NB4 (cell line): Measurements from ENCODE around the gene BHLHA15.

Experiments
- DNase-seq: peaks from one replicate; pipeline ENCODE4 v3.0.0; 2010; ENCODE audit warnings: low read depth
- H3K4me3 ChIP-seq: one replicate; pipeline ENCODE4 v1.5.1; 2011; ENCODE audit warnings: mild to moderate bottlenecking, low read depth, low read length, moderate library complexity
- MYC ChIP-seq: IDR thresholded peaks from 2 replicates; pipeline ENCODE4 v1.6.1; 2011; ENCODE audit warnings: low read depth, low read length
- POLR2A ChIP-seq: IDR thresholded peaks from 2 replicates; pipeline ENCODE4 v1.6.1; 2011; ENCODE audit warnings: mild to moderate bottlenecking; ENCODE audit not compliant: insufficient read length; ENCODE audit errors: extremely low read depth
- TF ChIP-seq, protein P1 (sequence below): IDR thresholded peaks from one replicate; pipeline ENCODE4 v1.5.1; 2012; ENCODE audit warnings: low read depth, low read length
- TF ChIP-seq, protein P2 (sequence below): IDR thresholded peaks from 2 replicates; pipeline ENCODE4 v1.6.1; 2011; ENCODE audit warnings: low read depth, low read length

Gene BHLHA15

DNA sequence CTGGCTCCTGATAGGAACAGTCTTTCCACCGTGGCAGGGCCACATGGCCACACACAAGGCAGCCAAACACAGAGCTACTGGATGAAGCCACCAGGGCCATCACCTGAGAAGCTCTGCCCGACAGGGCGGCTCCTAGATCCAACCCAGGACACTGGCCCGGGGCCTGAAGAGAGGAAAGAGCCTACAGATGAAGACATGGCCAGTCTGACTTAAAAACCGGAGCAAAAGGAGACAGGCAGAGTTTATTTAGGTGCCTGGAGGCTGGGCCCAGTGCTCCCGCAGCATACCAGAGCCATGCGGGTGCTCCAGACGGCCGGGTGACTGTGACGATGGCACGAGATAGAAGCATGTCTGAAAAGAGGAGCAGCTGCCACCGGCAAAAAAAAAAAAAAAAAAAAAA lies 36.9 kb downstream of the BHLHA15 start:
- H3K4me3 ChIP-seq: no peak overlapping the region
- TF ChIP-seq POLR2A (no peak), MYC (no peak)
- TF ChIP-seq, protein P1, sequence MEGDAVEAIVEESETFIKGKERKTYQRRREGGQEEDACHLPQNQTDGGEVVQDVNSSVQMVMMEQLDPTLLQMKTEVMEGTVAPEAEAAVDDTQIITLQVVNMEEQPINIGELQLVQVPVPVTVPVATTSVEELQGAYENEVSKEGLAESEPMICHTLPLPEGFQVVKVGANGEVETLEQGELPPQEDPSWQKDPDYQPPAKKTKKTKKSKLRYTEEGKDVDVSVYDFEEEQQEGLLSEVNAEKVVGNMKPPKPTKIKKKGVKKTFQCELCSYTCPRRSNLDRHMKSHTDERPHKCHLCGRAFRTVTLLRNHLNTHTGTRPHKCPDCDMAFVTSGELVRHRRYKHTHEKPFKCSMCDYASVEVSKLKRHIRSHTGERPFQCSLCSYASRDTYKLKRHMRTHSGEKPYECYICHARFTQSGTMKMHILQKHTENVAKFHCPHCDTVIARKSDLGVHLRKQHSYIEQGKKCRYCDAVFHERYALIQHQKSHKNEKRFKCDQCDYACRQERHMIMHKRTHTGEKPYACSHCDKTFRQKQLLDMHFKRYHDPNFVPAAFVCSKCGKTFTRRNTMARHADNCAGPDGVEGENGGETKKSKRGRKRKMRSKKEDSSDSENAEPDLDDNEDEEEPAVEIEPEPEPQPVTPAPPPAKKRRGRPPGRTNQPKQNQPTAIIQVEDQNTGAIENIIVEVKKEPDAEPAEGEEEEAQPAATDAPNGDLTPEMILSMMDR: no peak
- TF ChIP-seq, protein P2, sequence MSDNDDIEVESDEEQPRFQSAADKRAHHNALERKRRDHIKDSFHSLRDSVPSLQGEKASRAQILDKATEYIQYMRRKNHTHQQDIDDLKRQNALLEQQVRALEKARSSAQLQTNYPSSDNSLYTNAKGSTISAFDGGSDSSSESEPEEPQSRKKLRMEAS: no peak
- DNase-seq: no peak

DNA sequence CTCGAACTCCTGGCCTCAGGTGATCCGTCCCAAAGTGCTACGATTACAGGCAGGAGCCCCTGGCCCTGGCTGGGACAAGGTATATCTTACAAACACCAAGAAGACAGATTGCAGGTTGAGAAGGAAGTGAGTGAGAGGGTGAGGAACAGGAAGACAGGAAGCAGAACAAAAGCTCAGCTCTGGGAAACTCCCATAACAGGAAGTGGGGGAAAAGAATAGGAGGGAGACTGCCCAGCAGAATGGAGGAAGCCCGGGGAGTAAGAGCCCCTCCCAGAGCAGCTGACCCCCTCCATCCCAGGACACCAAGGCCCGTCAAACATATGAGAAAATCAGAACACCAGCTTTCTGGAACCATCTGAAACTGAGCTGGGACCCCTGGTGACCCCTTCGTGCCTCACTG lies 37.9 kb downstream of the BHLHA15 start:
- no peak for DNase-seq
- TF ChIP-seq, protein P2: no peak
- TF ChIP-seq, protein P1: no peak
- TF ChIP-seq POLR2A: no peak
- TF ChIP-seq MYC: no peak

DNA sequence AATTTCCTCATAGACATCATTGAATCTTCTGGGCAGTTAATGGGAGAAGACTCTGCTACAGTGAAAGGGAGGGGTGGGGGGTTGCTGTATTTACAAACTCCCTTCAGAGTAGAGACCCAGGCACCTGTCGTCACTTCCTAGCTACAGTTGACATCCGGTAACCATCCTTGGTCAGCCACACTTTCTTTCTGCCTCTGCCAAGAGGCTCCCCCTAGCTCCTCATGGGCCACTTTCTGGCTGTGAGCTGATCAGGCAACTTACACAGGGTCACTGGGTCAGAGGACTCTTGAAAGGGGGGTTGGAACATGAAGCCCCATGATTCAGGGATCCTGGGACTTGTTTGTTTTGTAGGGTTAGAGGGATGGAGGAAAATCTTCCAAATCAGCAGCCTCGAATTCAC lies 39.5 kb downstream of the BHLHA15 start:
- DNase-seq: no peak

More for the DNA sequence above, 37.9 kb downstream of the BHLHA15 start:
- H3K4me3 ChIP-seq: no peak overlapping the region

DNA sequence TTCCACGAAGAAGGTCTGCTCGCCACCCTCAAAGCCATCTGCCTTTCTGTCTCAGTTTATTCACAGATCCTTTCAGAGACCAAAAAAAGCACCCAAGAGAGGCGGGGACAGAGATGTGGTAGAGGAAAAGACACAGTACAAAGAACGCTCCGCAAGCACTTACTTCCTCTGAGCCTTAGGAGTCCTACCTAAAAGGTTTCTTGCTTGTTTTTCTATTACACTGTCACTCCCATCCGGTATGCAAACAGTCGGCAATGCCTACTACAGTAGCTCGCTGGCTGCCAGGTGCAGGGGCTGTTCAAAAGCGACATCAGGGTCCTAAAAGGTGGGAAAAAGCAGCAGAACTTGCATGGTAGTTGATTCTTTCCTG lies 40.0 kb downstream of the BHLHA15 start:
- TF ChIP-seq, protein P1: no peak
- TF ChIP-seq, protein P2: no peak
- TF ChIP-seq MYC (no peak), POLR2A (no peak)
- DNase-seq: no peak
- peak overlapping the region; percentile 78 for H3K4me3 ChIP-seq

More for the DNA sequence above, 39.5 kb downstream of the BHLHA15 start:
- TF ChIP-seq POLR2A (no peak), MYC (no peak)
- TF ChIP-seq, protein P2: no peak
- TF ChIP-seq, protein P1: no peak
- H3K4me3 ChIP-seq: no peak overlapping the region

DNA sequence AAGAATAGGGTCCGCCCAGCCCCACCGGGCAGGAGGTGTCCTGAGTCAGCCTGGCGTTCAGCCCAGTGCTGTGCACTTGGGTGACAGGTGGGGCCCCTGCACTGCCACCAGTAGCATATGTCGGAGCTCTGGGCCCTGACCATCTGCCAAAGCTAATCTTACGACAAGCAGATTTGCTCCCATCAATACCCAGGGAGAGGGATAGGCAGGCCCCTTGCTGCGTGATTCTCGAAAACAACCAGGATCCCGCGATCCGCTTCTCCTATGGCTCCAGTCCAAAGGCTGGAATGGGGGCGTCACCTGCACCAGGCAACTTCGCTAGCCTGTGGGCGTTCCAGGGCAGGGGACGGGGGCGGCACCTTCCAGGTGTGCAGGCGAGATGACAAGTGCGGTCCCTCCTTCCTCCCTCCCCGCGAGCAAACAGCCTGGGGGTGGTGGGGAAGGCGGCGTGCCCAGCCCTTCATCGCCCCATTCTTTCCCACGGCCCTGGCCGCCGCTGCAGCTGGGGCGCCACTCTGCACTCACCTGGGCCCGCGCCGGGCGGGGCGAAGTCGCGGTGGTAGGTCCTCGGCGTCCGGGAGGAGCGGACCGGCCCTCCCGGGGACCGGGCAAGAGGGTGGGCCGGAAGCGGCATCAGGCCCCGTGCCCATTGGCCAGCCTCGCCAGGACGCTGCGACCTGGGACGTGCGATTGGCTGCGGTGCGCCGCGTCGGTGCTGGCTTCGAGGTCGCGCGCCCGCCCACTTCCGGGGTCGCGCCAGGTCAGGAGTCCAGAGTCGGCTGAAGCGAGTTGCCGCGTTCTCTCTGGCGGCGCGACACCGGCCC lies 40.6 kb downstream of the BHLHA15 start, which contains the start of gene TECPR1:
TSS of gene TECPR1 (minus strand) at position 632 of the 824 bp plus-strand sequence. CDS start 6,086 bp downstream, outside the sequence.
- TF ChIP-seq, protein P1: no peak
- TF ChIP-seq, protein P2: no peak; the same call in 1 of the 2 replicates
- 0 out of 2 replicates have a peak, but pooled peaks have one; percentile 18 for TF ChIP-seq MYC
- TF ChIP-seq POLR2A: peak; percentile 77
- peak; percentile 95 for DNase-seq
- peak within 1 kb of the TSS; percentile 78 for H3K4me3 ChIP-seq
